NOMO-1 (cell line): ENCODE data around the gene MED31.
"Not testable (repeated sequence)": the region's sequence is repeated elsewhere in the genome, so short reads cannot be mapped to it uniquely, and the experiment has no call there.

Experiments used
- DNase-seq, 2 experiments: peaks; one replicate each; lab custom pipeline; 2025; ENCODE audit not compliant: unreplicated experiment in 2 of 2; lab: John Stamatoyannopoulos, UW

The MED31 gene

GRCh38 chr17:6677946-6678345 lies 26.5 kb upstream of the MED31 start:
- DNase-seq = no peak

GRCh38 chr17:6677158-6677831 lies 25.9 kb upstream of the MED31 start:
- peak; percentile 27 to 29 for DNase-seq

GRCh38 chr17:6676802-6677157 lies 25.4 kb upstream of the MED31 start:
- DNase-seq = no peak

GRCh38 chr17:6675201-6675825 lies 23.9 kb upstream of the MED31 start:
- no peak for DNase-seq

GRCh38 chr17:6674586-6674985 lies 23.2 kb upstream of the MED31 start:
- no peak for DNase-seq

GRCh38 chr17:6671431-6671830 lies 20.0 kb upstream of the MED31 start:
- no peak for DNase-seq

- DNase-seq = no peak
These were observed 19.6 kb upstream of the MED31 start for GRCh38 chr17:6670999-6671398.

- no peak for DNase-seq
These were observed 19.2 kb upstream of the MED31 start for GRCh38 chr17:6670571-6670970.

- DNase-seq = no peak
These were observed 18.2 kb upstream of the MED31 start for GRCh38 chr17:6669479-6670212.

GRCh38 chr17:6668727-6669425 lies 17.5 kb upstream of the MED31 start:
- DNase-seq = no peak

- no peak for DNase-seq
These were observed 16.8 kb upstream of the MED31 start for GRCh38 chr17:6668219-6668618.

- DNase-seq = no peak
These were observed 16.1 kb upstream of the MED31 start for GRCh38 chr17:6667516-6667915.

GRCh38 chr17:6666557-6666956 lies 15.2 kb upstream of the MED31 start:
- no peak for DNase-seq

- DNase-seq = peak; percentile 48 to 63
These were observed 14.7 kb upstream of the MED31 start for GRCh38 chr17:6666077-6666521.

GRCh38 chr17:6663200-6663599 lies 11.8 kb upstream of the MED31 start:
- not testable (repeated sequence) for DNase-seq

- DNase-seq = no peak
These were observed 10.1 kb upstream of the MED31 start for GRCh38 chr17:6661464-6661848.

GRCh38 chr17:6660805-6661463 lies 9.5 kb upstream of the MED31 start:
- DNase-seq = peak; percentile 76 to 83

GRCh38 chr17:6660101-6660500 lies 8.7 kb upstream of the MED31 start:
- DNase-seq = no peak

- not testable (repeated sequence) for DNase-seq
These were observed 7.0 kb upstream of the MED31 start for GRCh38 chr17:6658411-6658810.

- no peak for DNase-seq
These were observed 6.4 kb upstream of the MED31 start for GRCh38 chr17:6657633-6658287.
